ENCODE measurements around the gene SERINC5.

DNA sequence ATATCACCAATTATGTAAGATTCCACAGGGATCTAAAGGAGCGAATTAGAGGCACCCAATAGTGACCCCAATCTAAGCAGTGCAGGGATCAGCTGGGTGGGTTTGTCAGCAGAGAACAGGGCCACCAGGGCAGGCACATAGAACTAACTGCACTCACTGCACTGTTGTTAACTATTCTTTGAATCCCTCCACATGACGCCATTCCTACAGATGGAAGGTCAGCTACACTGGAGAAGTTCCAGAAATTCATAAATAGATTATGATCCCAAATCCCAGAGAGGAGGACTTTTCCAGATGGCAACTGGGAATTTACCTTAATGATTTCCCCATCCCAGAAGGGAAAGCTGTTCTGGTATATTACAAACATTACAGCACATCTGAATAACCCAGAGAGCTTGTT, 136.5 kb downstream of the SERINC5 start:
- TF ChIP-seq, protein P1, sequence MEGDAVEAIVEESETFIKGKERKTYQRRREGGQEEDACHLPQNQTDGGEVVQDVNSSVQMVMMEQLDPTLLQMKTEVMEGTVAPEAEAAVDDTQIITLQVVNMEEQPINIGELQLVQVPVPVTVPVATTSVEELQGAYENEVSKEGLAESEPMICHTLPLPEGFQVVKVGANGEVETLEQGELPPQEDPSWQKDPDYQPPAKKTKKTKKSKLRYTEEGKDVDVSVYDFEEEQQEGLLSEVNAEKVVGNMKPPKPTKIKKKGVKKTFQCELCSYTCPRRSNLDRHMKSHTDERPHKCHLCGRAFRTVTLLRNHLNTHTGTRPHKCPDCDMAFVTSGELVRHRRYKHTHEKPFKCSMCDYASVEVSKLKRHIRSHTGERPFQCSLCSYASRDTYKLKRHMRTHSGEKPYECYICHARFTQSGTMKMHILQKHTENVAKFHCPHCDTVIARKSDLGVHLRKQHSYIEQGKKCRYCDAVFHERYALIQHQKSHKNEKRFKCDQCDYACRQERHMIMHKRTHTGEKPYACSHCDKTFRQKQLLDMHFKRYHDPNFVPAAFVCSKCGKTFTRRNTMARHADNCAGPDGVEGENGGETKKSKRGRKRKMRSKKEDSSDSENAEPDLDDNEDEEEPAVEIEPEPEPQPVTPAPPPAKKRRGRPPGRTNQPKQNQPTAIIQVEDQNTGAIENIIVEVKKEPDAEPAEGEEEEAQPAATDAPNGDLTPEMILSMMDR (IDR thresholded peaks at IDR 0.05): no peak
- TF ChIP-seq POLR2AphosphoS5 (IDR thresholded peaks at IDR 0.05; ENCODE audit: low read depth, low read length) (no peak), SIN3A (IDR thresholded peaks at IDR 0.05; ENCODE audit: borderline replicate concordance, insufficient read depth, low read depth, low read length) (no peak)

Data from Panc1 (cell line).